GM12872 (cell line): ENCODE results near the gene TBC1D16.

ENCODE experiments used
- CTCF ChIP-seq: IDR thresholded peaks from 3 replicates; pipeline ENCODE4 v1.5.1; 2011; ENCODE audit warnings: low read depth, mild to moderate bottlenecking, low read length, moderate library complexity; ENCODE audit not compliant: insufficient read depth

The TBC1D16 gene

GRCh38 chr17:79933863-79934652, 101.6 kb downstream of the TBC1D16 start:
- no peak for TF ChIP-seq CTCF

GRCh38 chr17:79932451-79933306, 103.0 kb downstream of the TBC1D16 start:
- TF ChIP-seq CTCF: no peak

GRCh38 chr17:79931817-79932309, 103.8 kb downstream of the TBC1D16 start:
- no peak for TF ChIP-seq CTCF

GRCh38 chr17:79930877-79931816, 104.5 kb downstream of the TBC1D16 start:
- no peak for TF ChIP-seq CTCF

- no peak for TF ChIP-seq CTCF
These were observed 105.4 kb downstream of the TBC1D16 start for GRCh38 chr17:79930062-79930876.

GRCh38 chr17:79929257-79930061, 106.2 kb downstream of the TBC1D16 start:
- no peak for TF ChIP-seq CTCF
